Calu3 (cell line): ENCODE results near the gene MPV17L2. TPM values are rescaled to one million over a fixed set of nuclear protein-coding genes. Genes with fewer than 3 reads are reported as not detected.

Source experiments
- BruUV-seq: library from RNA; stranded (reverse); fragments of 400-500 nt; replicated peaks from 2 replicates; lab custom pipeline; 2021; lab: Mats Ljungman, UMichigan
- CTCF ChIA-PET: fragments of 300-600 bp; sonication (Branson Sonifier 250); formaldehyde crosslinking; loops from one replicate; lab custom pipeline; 2022; ENCODE audit warnings: antibody characterized with exemption; lab: Charles Lee
- DNase-seq: peaks from one replicate; pipeline ENCODE4 v3.0.0; 2022
- H3K27ac Mint-ChIP-seq: one replicate; pipeline ENCODE4 v1.8.0; 2022; ENCODE audit warnings: mixed read lengths; ENCODE audit not compliant: unreplicated experiment
- H3K27me3 Mint-ChIP-seq: one replicate; pipeline ENCODE4 v1.8.0; 2022; ENCODE audit warnings: mixed read lengths; ENCODE audit not compliant: unreplicated experiment
- H3K36me3 Mint-ChIP-seq: one replicate; pipeline ENCODE4 v1.8.0; 2022; ENCODE audit warnings: mild to moderate bottlenecking, moderate library complexity, mixed read lengths; ENCODE audit not compliant: insufficient read depth, unreplicated experiment
- H3K4me1 Mint-ChIP-seq: one replicate; pipeline ENCODE4 v1.8.0; 2022; ENCODE audit warnings: mild to moderate bottlenecking, low read depth, mixed read lengths; ENCODE audit not compliant: unreplicated experiment
- H3K4me3 Mint-ChIP-seq: one replicate; pipeline ENCODE4 v1.8.0; 2022; ENCODE audit warnings: mild to moderate bottlenecking, low read depth, moderate library complexity, mixed read lengths; ENCODE audit not compliant: unreplicated experiment
- H3K9me3 Mint-ChIP-seq: one replicate; pipeline ENCODE4 v1.8.0; 2022; ENCODE audit warnings: low read depth, mixed read lengths; ENCODE audit not compliant: unreplicated experiment
- CTCF ChIP-seq: fragments of 200-600 bp; IDR thresholded peaks from one replicate; pipeline ENCODE4 v1.8.0; 2022; ENCODE audit warnings: antibody characterized with exemption; ENCODE audit not compliant: unreplicated experiment
- intact Hi-C: fragments of 100-400 bp; cut with micrococcal nuclease; formaldehyde crosslinking; loops from one replicate; pipeline ENCODE4 v1.10.0; 2022; ENCODE audit not compliant: unreplicated experiment
- total RNA-seq: library from RNA; stranded (reverse); gene quantifications from 2 replicates; pipeline ENCODE4 v1.2.3, GENCODE V29; 2022

MPV17L2 gene
- total RNA-seq, 1 experiment from 2014 or later = 10.9 TPM

GRCh38 chr19:18171605-18172327 lies 21.3 kb upstream of the MPV17L2 start:
- CTCF ChIA-PET = no interaction called here
- Mint-ChIP-seq H3K4me1 (no peaks in the 10 kb centered on the region), H3K27me3 (no peaks in the 10 kb centered on the region), H3K9me3 (no peaks in the 10 kb centered on the region), H3K4me3 (no peak overlapping the region), H3K36me3 (peaks cover 43% of the 10 kb centered on the region), H3K27ac (peak overlapping the region; percentile 47)
- no peak for DNase-seq
- no TSS peak for BruUV-seq
- TF ChIP-seq CTCF = no peak
- intact Hi-C loops = no loop called here

DNA sequence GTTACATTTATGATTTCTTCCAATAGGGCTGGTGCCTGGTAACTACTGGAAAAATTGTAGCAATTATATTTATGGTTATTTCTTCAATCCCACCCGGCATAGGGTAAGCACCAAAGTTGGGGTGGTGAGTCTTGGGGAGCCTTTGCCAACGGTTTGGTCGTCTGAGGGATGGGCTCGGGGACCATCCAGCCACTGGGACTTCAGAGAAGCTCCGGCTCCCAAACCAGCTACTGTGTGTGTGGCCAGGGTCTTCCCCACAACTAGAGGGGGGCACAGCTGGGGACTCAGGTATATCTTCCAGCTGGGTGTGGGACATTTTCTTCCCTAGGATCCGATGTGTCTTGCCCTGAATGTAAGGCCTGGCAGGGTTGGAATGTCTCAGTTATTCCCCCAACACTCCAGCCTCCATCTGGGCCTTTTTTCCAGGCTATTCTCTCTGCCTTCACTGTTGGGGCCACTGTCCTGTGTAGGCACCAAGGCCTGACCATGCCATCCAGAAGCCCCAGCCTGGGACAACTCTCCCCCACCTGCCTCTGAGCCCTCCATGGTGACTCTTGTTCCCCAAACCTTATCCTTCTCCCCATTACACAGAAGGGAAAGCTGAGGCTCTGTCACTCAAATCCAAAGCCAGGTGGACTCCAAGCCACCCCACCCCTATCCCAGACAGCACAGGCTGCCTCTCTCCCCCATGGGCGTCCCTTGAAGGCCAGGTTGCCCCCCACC lies 20.5 kb upstream of the MPV17L2 start:
- H3K27me3 Mint-ChIP-seq = no peaks in the 10 kb centered on the region
- CTCF ChIA-PET = no interaction called here
- no peak for DNase-seq
- BruUV-seq = no TSS peak
- no peak for TF ChIP-seq CTCF
- peaks cover 43% of the 10 kb centered on the region for H3K36me3 Mint-ChIP-seq
- no peaks in the 10 kb centered on the region for H3K9me3 Mint-ChIP-seq
- H3K4me3 Mint-ChIP-seq = no peak overlapping the region
- intact Hi-C loops = no loop called here
- peak overlapping the region; percentile 42 for H3K27ac Mint-ChIP-seq
- no peaks in the 10 kb centered on the region for H3K4me1 Mint-ChIP-seq

DNA sequence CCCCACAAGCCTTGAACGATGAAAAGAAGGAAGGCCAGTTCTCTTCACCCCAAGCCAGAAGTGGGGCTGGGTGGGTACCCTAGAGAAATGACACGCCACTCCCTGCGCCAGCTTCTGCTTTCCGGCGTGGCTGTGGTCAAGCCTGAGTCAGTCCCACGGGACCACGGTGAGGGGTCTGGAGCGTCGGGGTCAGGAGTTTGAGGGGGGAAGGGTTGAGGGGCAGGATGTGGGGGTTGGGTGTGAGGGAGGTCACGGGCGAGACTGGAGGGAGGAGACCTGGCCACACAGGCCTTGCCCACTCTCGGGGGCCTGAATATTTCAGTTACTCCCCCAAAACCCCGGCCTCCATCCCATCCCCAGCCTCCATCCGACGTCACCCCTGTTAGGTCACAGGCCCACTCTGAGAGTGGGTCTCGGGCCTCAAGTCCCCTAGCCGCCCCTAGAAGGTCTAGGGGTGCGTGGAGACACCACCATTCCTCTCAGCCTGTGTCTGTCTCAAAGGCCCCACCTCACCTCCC lies 19.9 kb upstream of the MPV17L2 start:
- Mint-ChIP-seq H3K27ac (peak overlapping the region; percentile 42), H3K4me3 (peak overlapping the region; percentile 72), H3K36me3 (peaks cover 37% of the 10 kb centered on the region), H3K27me3 (no peaks in the 10 kb centered on the region), H3K4me1 (no peaks in the 10 kb centered on the region), H3K9me3 (no peaks in the 10 kb centered on the region)
- BruUV-seq = no TSS peak
- TF ChIP-seq CTCF = no peak
- intact Hi-C loops = no loop called here
- DNase-seq = no peak
- CTCF ChIA-PET = no interaction called here

DNA sequence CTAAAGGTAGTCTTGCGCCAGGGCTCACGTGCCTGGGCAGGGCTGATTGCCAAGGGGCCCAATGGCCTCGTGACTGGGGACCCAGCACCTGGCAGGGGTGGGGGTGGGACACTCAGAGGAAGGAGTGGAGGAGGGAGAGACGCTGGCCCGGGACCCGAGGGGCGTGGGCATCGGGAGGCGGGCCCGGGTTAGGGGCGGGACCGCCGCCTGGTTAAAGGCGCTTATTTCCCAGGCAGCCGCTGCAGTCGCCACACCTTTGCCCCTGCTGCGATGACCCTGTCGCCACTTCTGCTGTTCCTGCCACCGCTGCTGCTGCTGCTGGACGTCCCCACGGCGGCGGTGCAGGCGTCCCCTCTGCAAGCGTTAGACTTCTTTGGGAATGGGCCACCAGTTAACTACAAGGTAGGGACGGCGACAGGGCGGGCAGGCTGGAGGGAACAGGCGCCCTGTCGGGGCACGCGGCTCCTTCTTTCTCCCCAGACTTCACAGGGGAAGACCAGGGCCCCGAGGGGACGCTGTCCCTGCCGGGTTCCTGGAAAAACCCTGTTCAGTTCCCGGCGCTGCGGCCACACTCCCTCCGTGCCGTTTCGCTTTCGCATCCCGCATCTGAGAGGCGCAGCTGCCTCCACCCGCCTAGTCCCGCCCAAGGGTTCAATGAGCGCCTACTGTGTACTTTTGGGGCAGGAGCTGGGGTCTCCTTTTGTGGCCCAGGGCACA lies 19.3 kb upstream of the MPV17L2 start, which contains the start of gene IFI30:
Gene IFI30 (plus strand): TSS at position 242 of the 717 bp plus-strand sequence. CDS start 29 bp downstream, at position 271.
- intact Hi-C loops = no loop called here
- Mint-ChIP-seq H3K36me3 (peaks cover 33% of the 10 kb centered on the region), H3K27me3 (no peaks in the 10 kb centered on the region), H3K4me3 (peak within 1 kb of the TSS; percentile 72), H3K9me3 (no peaks in the 10 kb centered on the region), H3K27ac (peak within 1 kb of the TSS; percentile 42), H3K4me1 (no peaks in the 10 kb centered on the region)
- TF ChIP-seq CTCF = no peak
- CTCF ChIA-PET = no interaction called here
- TSS peak; percentile 37 for BruUV-seq
- peak; percentile 71 for DNase-seq
